Activated T-helper 1 cell treated with anti-CD3 and anti-CD28 coated beads, Interleukin-2, amount 50 U/mL, for 16 hours (primary cell): Measurements from ENCODE around the gene PCDHGA10.
"Not testable (repeated sequence)": the region's sequence is repeated elsewhere in the genome, so short reads cannot be mapped to it uniquely, and the experiment has no call there.

ENCODE experiments used
- DNase-seq, 2 donors: peaks; one replicate each; pipeline ENCODE4 v3.0.0-alpha.2; 2020; ENCODE audit warnings: low read depth in 1 of 2, low spot score in 1 of 2

PCDHGA10 gene

GRCh38 chr5:141420855-141421488 is 8.2 kb downstream of the PCDHGA10 start, which contains the start of gene PCDHGA11:
TSS of gene PCDHGA11 (plus strand) at chr5:141421051. CDS start at chr5:141421228, 177 bp downstream.
- DNase-seq: no peak

- DNase-seq: no peak
These were observed 8.7 kb downstream of the PCDHGA10 start for GRCh38 chr5:141421489-141421855.

GRCh38 chr5:141422742-141423291 is 10.0 kb downstream of the PCDHGA10 start:
- no peak for DNase-seq

- DNase-seq: no peak
These were observed 15.1 kb downstream of the PCDHGA10 start for GRCh38 chr5:141427783-141428426.

- no peak for DNase-seq
These were observed 17.7 kb downstream of the PCDHGA10 start, which contains the start of gene PCDHGA12 for GRCh38 chr5:141430332-141431113. TSS of gene PCDHGA12 (plus strand) at chr5:141430507. CDS start at chr5:141430760, 253 bp downstream.

- no peak for DNase-seq
These were observed 18.5 kb downstream of the PCDHGA10 start for GRCh38 chr5:141431286-141431685.

- not testable (repeated sequence) for DNase-seq
These were observed 19.5 kb downstream of the PCDHGA10 start for GRCh38 chr5:141432308-141432707.

GRCh38 chr5:141432726-141433125 is 19.9 kb downstream of the PCDHGA10 start:
- not testable (repeated sequence) for DNase-seq

- DNase-seq: no peak
These were observed 21.2 kb downstream of the PCDHGA10 start for GRCh38 chr5:141434006-141434405.

- DNase-seq: no peak
These were observed 24.4 kb downstream of the PCDHGA10 start for GRCh38 chr5:141437221-141437620.

- no peak for DNase-seq
These were observed 26.8 kb downstream of the PCDHGA10 start for GRCh38 chr5:141439411-141440141.

GRCh38 chr5:141440341-141440740 is 27.6 kb downstream of the PCDHGA10 start:
- no peak for DNase-seq

GRCh38 chr5:141441571-141442170 is 28.9 kb downstream of the PCDHGA10 start:
- no peak for DNase-seq

GRCh38 chr5:141465351-141465750 is 52.6 kb downstream of the PCDHGA10 start:
- no peak for DNase-seq
